RWPE1 (cell line): ENCODE results near the gene CRABP1.

Source experiments
- CTCF ChIA-PET: fragments of 350-600 bp; sonication (Branson Sonifier 250); formaldehyde crosslinking; extraction: SDS; loops from one replicate; lab custom pipeline; 2021; lab: Yijun Ruan, JAX
- POLR2A ChIA-PET: fragments of 400-600 bp; formaldehyde crosslinking; extraction: SDS; loops from one replicate; lab custom pipeline; 2020; ENCODE audit warnings: antibody characterized with exemption; ENCODE audit not compliant: low non-redundant PET; lab: Yijun Ruan, JAX
- DNase-seq: peaks from one replicate; pipeline ENCODE4 v3.0.0; 2012; ENCODE audit warnings: low spot score
- H3K27ac ChIP-seq: fragments of 450-650 bp; 2 replicates; pipeline ENCODE4 v1.5.1; 2017
- CTCF ChIP-seq: fragments of 450-650 bp; conservative IDR thresholded peaks from 2 replicates; pipeline ENCODE4 v1.5.1; 2017; ENCODE audit warnings: low read depth, mild to moderate bottlenecking

Gene CRABP1

DNA sequence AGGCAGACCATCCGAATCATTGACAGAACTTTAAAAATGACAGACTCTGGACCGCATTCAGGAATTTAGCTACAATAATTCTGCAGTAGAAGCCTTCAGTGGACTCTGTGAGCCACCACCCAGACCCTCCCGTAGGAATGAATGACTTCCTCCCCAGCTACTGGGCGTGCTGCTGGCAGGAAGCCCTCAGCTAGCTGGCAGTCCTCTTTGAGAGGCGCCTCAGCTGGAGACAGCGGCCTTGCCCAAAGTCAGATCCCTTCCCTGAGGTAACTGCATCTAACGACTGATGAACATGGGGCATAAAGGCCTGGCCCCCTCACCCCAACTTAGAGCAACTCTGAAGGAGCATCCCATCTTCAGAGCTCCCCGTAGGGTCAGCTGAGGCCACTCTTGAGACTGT is 25.8 kb downstream of the CRABP1 start:
- POLR2A ChIA-PET: no interaction called here
- no peak for TF ChIP-seq CTCF
- DNase-seq: no peak
- no peak overlapping the region for H3K27ac ChIP-seq
- CTCF ChIA-PET: no interaction called here

GRCh38 chr15:78366342-78366741 is 26.2 kb downstream of the CRABP1 start:
- POLR2A ChIA-PET: no interaction called here
- no peak for TF ChIP-seq CTCF
- H3K27ac ChIP-seq: no peak overlapping the region

GRCh38 chr15:78368651-78369050 is 28.5 kb downstream of the CRABP1 start:
- DNase-seq: no peak
- no peak for TF ChIP-seq CTCF
- ChIA-PET POLR2A (no interaction called here), CTCF (interaction anchor here (0.6 kb wide), 1 partner anchor 54 kb away, joined by 3 read pairs; no protein-coding TSS in a partner anchor)
- H3K27ac ChIP-seq: no peak overlapping the region

More at GRCh38 chr15:78366342-78366741, 26.2 kb downstream of the CRABP1 start:
- no peak for DNase-seq
- CTCF ChIA-PET: no interaction called here

- no peak for TF ChIP-seq CTCF
These were observed 29.0 kb downstream of the CRABP1 start for GRCh38 chr15:78369161-78369560.

DNA sequence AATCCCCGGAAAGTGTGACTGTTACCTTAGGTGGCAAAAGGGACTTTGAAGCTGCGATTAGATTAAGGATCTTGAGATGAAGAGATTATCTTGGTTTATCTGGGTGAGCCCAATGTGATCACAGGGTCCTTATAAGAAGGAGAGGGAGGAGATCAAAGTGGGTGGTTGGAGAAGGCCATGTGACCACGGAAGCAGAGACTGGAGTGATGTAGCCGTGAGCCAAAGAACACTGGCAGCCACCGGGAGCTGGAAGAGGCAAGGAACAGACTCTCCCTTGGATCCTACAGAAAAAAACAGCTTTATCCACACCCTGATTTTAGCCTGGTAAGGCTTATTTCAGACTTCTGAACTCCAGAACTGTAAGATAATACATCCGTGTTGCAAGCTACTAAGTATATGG is 29.9 kb downstream of the CRABP1 start:
- DNase-seq: no peak
- ChIA-PET POLR2A (interaction anchor here (0.6 kb wide), 1 partner anchor 71 kb away, joined by 4 read pairs; the partner anchor contains the start of gene SKIC8), CTCF (interaction anchor here (0.6 to 0.8 kb wide), 3 partner anchors 10 to 67 kb away, joined by 3 read pairs; no protein-coding TSS in a partner anchor)
- no peak for TF ChIP-seq CTCF
- no peak overlapping the region for H3K27ac ChIP-seq

More at GRCh38 chr15:78369161-78369560, 29.0 kb downstream of the CRABP1 start:
- CTCF ChIA-PET: interaction anchor here (0.8 kb wide), 1 partner anchor 10 kb away, joined by 3 read pairs; no protein-coding TSS in a partner anchor
- POLR2A ChIA-PET: no interaction called here
- H3K27ac ChIP-seq: no peak overlapping the region
- no peak for DNase-seq

DNA sequence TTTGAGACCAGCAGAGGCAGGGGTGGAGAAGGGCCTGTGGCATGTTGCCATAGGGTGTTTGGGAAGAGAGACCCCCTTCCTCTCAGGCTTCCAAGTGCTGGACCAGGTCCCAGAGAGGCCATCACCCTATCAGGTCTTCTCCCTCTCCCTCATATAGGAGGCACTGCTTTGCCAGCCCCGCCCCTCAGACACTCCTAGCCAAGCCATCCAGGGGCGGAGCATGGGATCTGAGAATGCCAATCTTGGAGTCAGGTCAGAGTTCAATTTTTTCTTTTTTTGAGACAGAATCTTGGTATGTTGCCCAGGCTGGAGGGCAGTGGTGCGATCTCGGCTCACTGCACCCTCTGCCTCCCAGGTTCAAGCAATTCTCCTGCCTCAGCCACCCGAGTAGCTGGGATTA is 32.7 kb downstream of the CRABP1 start:
- ChIA-PET CTCF (no interaction called here), POLR2A (no interaction called here)
- peak; percentile 44 for DNase-seq
- no peak overlapping the region for H3K27ac ChIP-seq
- TF ChIP-seq CTCF: no peak
